Erythroblast (primary cell): Measurements from ENCODE around the gene ICE2.

ENCODE experiments used
- GATA1 ChIP-seq: IDR thresholded peaks from 2 replicates; pipeline ENCODE4 v1.6.1; 2011; ENCODE audit warnings: low read depth, mild to moderate bottlenecking, control low read depth, low read length, moderate library complexity
- POLR2A ChIP-seq: IDR thresholded peaks from 2 replicates; pipeline ENCODE4 v1.6.1; 2011; ENCODE audit warnings: mild to moderate bottlenecking, low read length

- TF ChIP-seq POLR2A (no peak), GATA1 (no peak)
Measured at GRCh38 chr15:60370869-60371136, 108.1 kb downstream of the ICE2 start.
